Lower lobe of right lung (tissue), 2 donors: Measurements from ENCODE around the gene MPRIP. TPM values are rescaled to one million over a fixed set of nuclear protein-coding genes. Genes with fewer than 3 reads are reported as not detected.

Experiments
- ATAC-seq, 2 donors: fragments of 200-7000 bp; cut with Tn5 transposase; one replicate each; pipeline ENCODE4 v1.9.1; 2020 to 2022; ENCODE audit warnings: mild to moderate bottlenecking in 2 of 2, moderate library complexity in 2 of 2
- DNase-seq: peaks from one replicate; pipeline ENCODE4 v3.0.0-alpha.2; 2020
- H3K27ac ChIP-seq: fragments of 200-600 bp; one replicate; pipeline ENCODE4 v1.8.0; 2022
- H3K27me3 ChIP-seq: fragments of 200-600 bp; one replicate; pipeline ENCODE4 v1.8.0; 2022; ENCODE audit warnings: low read depth
- H3K36me3 ChIP-seq: fragments of 200-600 bp; one replicate; pipeline ENCODE4 v1.8.0; 2022; ENCODE audit warnings: mild to moderate bottlenecking
- H3K4me1 ChIP-seq: fragments of 200-600 bp; one replicate; pipeline ENCODE4 v1.8.0; 2022
- H3K4me3 ChIP-seq: fragments of 200-600 bp; one replicate; pipeline ENCODE4 v1.8.0; 2022; ENCODE audit warnings: mild to moderate bottlenecking
- H3K9me3 ChIP-seq: fragments of 200-600 bp; one replicate; pipeline ENCODE4 v1.8.0; 2022
- intact Hi-C: fragments of 100-400 bp; cut with DNase I; formaldehyde crosslinking; loops from one replicate; pipeline ENCODE4 v1.11.0; 2022
- total RNA-seq: library from RNA; stranded (reverse); fragmentation: NEBNext Ultra II Directional; extraction: Animal tissue kit (Norgen Biotek cat#: 25700); gene quantifications from one replicate; pipeline ENCODE4 v1.2.1, GENCODE V29; 2021
- TF ChIP-seq, protein P1 (sequence below): fragments of 200-600 bp; IDR thresholded peaks from one replicate; pipeline ENCODE4 v1.8.0; 2022; ENCODE audit warnings: antibody characterized with exemption, mild to moderate bottlenecking
- donor health status: DM: no; HTN: yes; CAD: no; lungs with severe emphysema.

The MPRIP gene
- total RNA-seq, 1 donor from 2014 or later = 232 TPM

DNA sequence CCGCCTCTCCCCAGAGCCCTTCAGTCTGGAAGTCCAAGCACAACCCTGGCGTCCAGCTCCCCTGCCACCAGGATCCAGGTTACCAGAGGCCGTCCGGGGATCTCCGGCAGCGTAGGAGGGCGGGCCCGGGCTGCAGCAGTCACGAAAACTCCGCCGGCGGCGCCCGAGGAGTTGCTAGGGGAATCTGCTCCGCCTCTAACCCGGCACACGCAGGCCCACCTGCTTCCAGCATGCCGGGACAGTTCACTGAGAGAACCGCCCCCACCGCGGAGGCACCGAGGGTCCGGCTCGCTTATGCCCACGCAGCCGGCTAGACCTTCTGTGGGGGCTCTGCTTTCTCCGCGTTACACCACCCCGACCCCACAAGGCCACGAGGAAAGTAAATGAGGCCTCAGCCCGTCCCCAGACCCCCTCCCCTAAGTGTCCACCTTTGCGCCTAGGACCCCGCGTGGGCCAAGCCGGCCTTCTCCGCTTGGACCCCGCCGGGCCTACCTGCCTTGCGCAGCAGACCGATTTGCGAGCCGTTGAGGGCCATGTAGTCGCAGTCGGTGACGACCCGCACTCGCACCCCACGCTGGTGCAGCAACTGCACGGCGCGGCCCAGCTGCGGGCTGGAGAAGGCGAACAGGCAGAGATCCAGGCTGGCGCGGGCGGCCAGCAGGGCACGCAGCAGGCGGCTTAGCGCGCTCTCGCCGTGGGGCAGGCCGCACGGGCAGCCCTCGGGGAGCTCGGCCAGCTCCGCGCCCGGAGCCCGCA is 163.3 kb downstream of the MPRIP start:
- H3K4me1 ChIP-seq = peaks cover 31% of the 10 kb centered on the region
- intact Hi-C loops = no loop called here
- peak; percentile 78 for DNase-seq

DNA sequence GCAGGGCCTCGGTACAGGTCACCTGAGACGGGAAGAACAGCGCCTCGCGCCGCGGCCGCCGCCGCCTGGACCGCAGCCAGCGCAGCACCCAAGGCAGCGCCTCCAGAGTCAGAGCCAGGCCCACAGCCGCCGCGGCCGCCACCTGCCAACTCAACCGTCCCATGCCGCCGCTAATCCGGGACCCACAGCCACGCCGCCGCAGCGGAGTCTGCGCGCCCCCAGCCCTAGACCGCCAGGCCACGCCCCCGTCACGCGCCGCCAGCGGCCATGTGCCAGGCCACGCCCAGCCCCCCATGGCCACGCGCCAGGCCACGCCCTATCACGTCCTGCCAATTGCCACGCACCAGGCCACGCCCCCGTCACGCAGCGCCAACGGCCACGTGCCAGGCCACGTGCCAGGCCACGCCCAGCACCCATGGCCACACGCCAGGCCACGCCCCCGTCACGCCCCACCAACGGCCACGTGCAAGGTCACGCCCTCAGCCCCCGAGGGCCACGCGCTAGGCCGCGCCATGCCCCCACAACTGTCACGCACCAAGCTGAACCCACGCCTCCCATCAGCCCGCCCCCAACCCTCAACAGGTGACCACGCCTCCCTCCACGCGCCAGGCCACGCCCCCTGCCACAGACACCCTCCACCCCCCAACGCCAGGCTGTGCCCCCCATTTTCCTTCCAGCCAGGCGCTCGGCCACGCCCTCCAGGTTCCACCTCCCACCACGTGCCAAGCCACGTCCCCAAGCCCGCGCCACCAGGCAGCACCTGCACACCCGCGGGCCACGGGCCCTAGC is 164.1 kb downstream of the MPRIP start, which contains the start of gene PLD6:
Gene PLD6, minus strand, starts transcription at position 210 of the 789 bp plus-strand sequence. Its CDS starts 47 bp downstream, at position 163.
- Histone ChIP-seq H3K27ac (peak within 1 kb of the TSS; percentile 77), H3K4me3 (peak within 1 kb of the TSS; percentile 65), H3K27me3 (no peaks in the 10 kb centered on the region), H3K36me3 (peaks cover 18% of the 10 kb centered on the region), H3K4me1 (peaks cover 26% of the 10 kb centered on the region), H3K9me3 (no peaks in the 10 kb centered on the region)
- TF ChIP-seq, protein P1, sequence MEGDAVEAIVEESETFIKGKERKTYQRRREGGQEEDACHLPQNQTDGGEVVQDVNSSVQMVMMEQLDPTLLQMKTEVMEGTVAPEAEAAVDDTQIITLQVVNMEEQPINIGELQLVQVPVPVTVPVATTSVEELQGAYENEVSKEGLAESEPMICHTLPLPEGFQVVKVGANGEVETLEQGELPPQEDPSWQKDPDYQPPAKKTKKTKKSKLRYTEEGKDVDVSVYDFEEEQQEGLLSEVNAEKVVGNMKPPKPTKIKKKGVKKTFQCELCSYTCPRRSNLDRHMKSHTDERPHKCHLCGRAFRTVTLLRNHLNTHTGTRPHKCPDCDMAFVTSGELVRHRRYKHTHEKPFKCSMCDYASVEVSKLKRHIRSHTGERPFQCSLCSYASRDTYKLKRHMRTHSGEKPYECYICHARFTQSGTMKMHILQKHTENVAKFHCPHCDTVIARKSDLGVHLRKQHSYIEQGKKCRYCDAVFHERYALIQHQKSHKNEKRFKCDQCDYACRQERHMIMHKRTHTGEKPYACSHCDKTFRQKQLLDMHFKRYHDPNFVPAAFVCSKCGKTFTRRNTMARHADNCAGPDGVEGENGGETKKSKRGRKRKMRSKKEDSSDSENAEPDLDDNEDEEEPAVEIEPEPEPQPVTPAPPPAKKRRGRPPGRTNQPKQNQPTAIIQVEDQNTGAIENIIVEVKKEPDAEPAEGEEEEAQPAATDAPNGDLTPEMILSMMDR = no peak
- ATAC-seq = peak; percentile 81 to 89
- intact Hi-C loops = no loop called here
- peak; percentile 89 for DNase-seq

More for the DNA sequence above, 163.3 kb downstream of the MPRIP start:
- Histone ChIP-seq H3K27ac (peak overlapping the region; percentile 77), H3K9me3 (no peaks in the 10 kb centered on the region), H3K27me3 (no peaks in the 10 kb centered on the region), H3K4me3 (peak overlapping the region; percentile 65), H3K36me3 (peaks cover 11% of the 10 kb centered on the region)
- peak; percentile 68 to 76 for ATAC-seq
- TF ChIP-seq, protein P1 = no peak

GRCh38 chr17:17206913-17207335 is 164.7 kb downstream of the MPRIP start:
- H3K27ac ChIP-seq = peak overlapping the region; percentile 77
- intact Hi-C loops = no loop called here

DNA sequence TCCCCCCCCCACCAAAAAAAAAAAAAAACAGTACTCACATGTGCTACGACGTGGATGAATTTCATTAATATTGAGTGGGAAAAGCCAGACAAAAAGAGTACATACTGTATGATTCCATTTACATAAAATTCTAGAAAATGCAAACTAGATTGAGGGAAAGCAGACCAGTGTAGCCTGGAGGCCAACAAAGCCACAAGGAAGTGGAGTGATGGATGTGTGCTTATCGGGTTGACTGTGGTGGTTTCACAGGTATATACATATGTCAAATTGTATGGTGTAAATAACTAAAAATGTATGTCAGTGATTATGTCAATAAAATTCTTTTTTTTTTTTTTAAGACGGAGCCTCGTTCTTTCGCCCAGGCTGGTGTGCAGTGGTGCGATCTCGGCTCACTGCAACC is 165.7 kb downstream of the MPRIP start:
- H3K4me3 ChIP-seq = no peak overlapping the region
- no peak for ATAC-seq
- TF ChIP-seq, protein P1 = no peak
- H3K36me3 ChIP-seq = peaks cover 26% of the 10 kb centered on the region
- H3K27ac ChIP-seq = no peak overlapping the region
- H3K27me3 ChIP-seq = no peaks in the 10 kb centered on the region
- no peaks in the 10 kb centered on the region for H3K9me3 ChIP-seq
- no peak for DNase-seq
- peaks cover 23% of the 10 kb centered on the region for H3K4me1 ChIP-seq
- intact Hi-C loops = no loop called here

More at GRCh38 chr17:17206913-17207335, 164.7 kb downstream of the MPRIP start:
- Histone ChIP-seq H3K4me3 (no peak overlapping the region), H3K36me3 (peaks cover 24% of the 10 kb centered on the region), H3K9me3 (no peaks in the 10 kb centered on the region), H3K4me1 (peaks cover 23% of the 10 kb centered on the region), H3K27me3 (no peaks in the 10 kb centered on the region)
- DNase-seq (no peak), ATAC-seq (no peak)
- TF ChIP-seq, protein P1 = no peak

DNA sequence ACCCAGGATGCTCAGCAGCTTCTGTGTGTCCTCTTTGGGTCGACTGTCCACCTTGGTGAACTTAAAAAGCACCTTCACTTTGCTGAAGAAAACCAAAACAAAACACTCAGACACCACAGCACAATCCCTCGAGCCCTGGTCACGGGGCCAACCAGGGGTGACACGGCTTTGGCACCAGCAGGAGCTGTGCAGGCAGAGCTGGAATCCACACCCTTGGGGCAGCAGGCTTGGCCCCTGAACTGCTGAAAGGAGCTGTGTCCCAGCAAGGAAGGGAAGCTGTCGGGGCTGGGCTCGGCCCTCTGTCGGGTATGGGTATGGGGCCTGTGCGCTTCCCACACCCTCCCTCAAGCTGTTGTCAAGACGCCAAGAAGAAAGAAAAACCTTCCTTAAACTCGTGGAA is 171.5 kb downstream of the MPRIP start:
- Histone ChIP-seq H3K4me3 (no peak overlapping the region), H3K27ac (no peak overlapping the region), H3K27me3 (no peaks in the 10 kb centered on the region), H3K4me1 (no peaks in the 10 kb centered on the region), H3K36me3 (peaks cover 84% of the 10 kb centered on the region), H3K9me3 (no peaks in the 10 kb centered on the region)
- ATAC-seq = no peak
- DNase-seq = no peak
- intact Hi-C loops = no loop called here
- TF ChIP-seq, protein P1 = no peak
